M059J (cell line): ENCODE data around the gene AASS. TPM values are rescaled to one million over a fixed set of nuclear protein-coding genes. Genes with fewer than 3 reads are reported as not detected.
"Not testable (repeated sequence)": the region's sequence is repeated elsewhere in the genome, so short reads cannot be mapped to it uniquely, and the experiment has no call there.

ENCODE experiments used
- DNase-seq: peaks from one replicate; pipeline ENCODE4 v3.0.0-alpha.2; 2012; ENCODE audit warnings: low read depth
- total RNA-seq: library from RNA; depleted of rRNA; stranded (reverse); fragments of >200 nt; shearing (Covaris generic); gene quantifications from 2 replicates; pipeline ENCODE4 v1.2.3, GENCODE V29; 2014; rRNA removed

The AASS gene
- 2.4 and 4.7 TPM in 2 replicates for total RNA-seq

GRCh38 chr7:122143751-122144711 is at the start of gene AASS:
AASS (minus strand) TSS chr7:122144249; CDS start chr7:122133726, 10,523 bp downstream.
- DNase-seq, result peak; percentile 91

- DNase-seq, result no peak
Observed at GRCh38 chr7:122188785-122189184, 44.7 kb upstream of the AASS start.

- DNase-seq, result no peak
Observed at GRCh38 chr7:122183106-122183505, 39.1 kb upstream of the AASS start.

GRCh38 chr7:122182081-122182480 is 38.0 kb upstream of the AASS start:
- DNase-seq, result no peak

- not testable (repeated sequence) for DNase-seq
Observed at GRCh38 chr7:122172144-122172543, 28.1 kb upstream of the AASS start.

- peak; percentile 27 for DNase-seq
Observed at GRCh38 chr7:122166740-122167139, 22.7 kb upstream of the AASS start.

- no peak for DNase-seq
Observed at GRCh38 chr7:122166275-122166674, 22.2 kb upstream of the AASS start.

- no peak for DNase-seq
Observed at GRCh38 chr7:122161628-122162027, 17.6 kb upstream of the AASS start.

GRCh38 chr7:122155566-122155965 is 11.5 kb upstream of the AASS start:
- DNase-seq, result no peak

GRCh38 chr7:122148878-122149277 is 4.8 kb upstream of the AASS start:
- DNase-seq, result no peak

- no peak for DNase-seq
Observed at GRCh38 chr7:122148081-122148480, 4.0 kb upstream of the AASS start.

GRCh38 chr7:122145937-122146645 is 2.0 kb upstream of the AASS start:
- no peak for DNase-seq

- no peak for DNase-seq
Observed at GRCh38 chr7:122143376-122143750, 686 bp downstream of the AASS start.

- DNase-seq, result no peak
Observed at GRCh38 chr7:122140918-122141317, 3.1 kb downstream of the AASS start.

GRCh38 chr7:122137251-122138077 is 6.6 kb downstream of the AASS start:
- peak; percentile 24 for DNase-seq

- peak; percentile 21 for DNase-seq
Observed at GRCh38 chr7:122136639-122137245, 7.3 kb downstream of the AASS start.

GRCh38 chr7:122136078-122136477 is 8.0 kb downstream of the AASS start:
- peak; percentile 16 for DNase-seq

- DNase-seq, result no peak
Observed at GRCh38 chr7:122135275-122135674, 8.8 kb downstream of the AASS start.

- DNase-seq, result not testable (repeated sequence)
Observed at GRCh38 chr7:122134793-122135192, 9.3 kb downstream of the AASS start.

GRCh38 chr7:122133477-122133876 is 10.6 kb downstream of the AASS start:
- no peak for DNase-seq

- peak; percentile 34 for DNase-seq
Observed at GRCh38 chr7:122132341-122132740, 11.7 kb downstream of the AASS start.
